ENCODE data around the gene SBK2.

SBK2 gene

DNA sequence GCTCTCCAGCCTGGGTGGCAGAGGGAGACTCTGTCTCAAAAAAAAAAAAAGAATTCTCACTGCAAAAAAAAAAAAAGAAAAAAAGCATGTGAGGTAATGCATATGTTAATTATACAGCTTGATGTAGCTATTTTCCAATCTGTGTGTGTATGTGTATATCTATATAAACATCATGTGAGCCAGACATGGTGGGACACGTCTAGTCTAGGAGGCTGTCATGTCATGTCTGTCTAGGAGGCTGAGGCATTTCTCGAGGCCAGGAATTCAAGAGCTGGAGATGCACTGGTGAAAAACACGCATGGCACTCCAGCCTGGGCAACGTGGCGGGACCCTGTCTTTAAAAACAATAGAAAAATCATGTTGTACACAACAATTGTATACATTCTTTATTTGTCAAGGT, 15.3 kb upstream of the SBK2 start:
- TF ChIP-seq TEAD4 (IDR thresholded peaks at IDR 0.05) (no peak), MAX (IDR thresholded peaks at IDR 0.05) (no peak), TCF12 (IDR thresholded peaks at IDR 0.05; ENCODE audit: low read depth) (no peak), TAF1 (IDR thresholded peaks at IDR 0.05; ENCODE audit: low read depth) (no peak), NFIC (IDR thresholded peaks at IDR 0.05) (no peak), ZBTB7A (IDR thresholded peaks at IDR 0.05; ENCODE audit: low read depth) (no peak), EGR1 (IDR thresholded peaks at IDR 0.05) (no peak), EP300 (IDR thresholded peaks at IDR 0.05; ENCODE audit: borderline replicate concordance) (no peak), YY1 (IDR thresholded peaks at IDR 0.05; ENCODE audit: low read depth) (no peak), CEBPB (IDR thresholded peaks at IDR 0.05) (no peak), FOXM1 (IDR thresholded peaks at IDR 0.05; ENCODE audit: borderline replicate concordance, low read depth) (no peak), RAD21 (IDR thresholded peaks at IDR 0.05; ENCODE audit: low read depth) (no peak), CREB1 (IDR thresholded peaks at IDR 0.05; ENCODE audit: low read depth) (no peak)
- TF ChIP-seq, protein P1, sequence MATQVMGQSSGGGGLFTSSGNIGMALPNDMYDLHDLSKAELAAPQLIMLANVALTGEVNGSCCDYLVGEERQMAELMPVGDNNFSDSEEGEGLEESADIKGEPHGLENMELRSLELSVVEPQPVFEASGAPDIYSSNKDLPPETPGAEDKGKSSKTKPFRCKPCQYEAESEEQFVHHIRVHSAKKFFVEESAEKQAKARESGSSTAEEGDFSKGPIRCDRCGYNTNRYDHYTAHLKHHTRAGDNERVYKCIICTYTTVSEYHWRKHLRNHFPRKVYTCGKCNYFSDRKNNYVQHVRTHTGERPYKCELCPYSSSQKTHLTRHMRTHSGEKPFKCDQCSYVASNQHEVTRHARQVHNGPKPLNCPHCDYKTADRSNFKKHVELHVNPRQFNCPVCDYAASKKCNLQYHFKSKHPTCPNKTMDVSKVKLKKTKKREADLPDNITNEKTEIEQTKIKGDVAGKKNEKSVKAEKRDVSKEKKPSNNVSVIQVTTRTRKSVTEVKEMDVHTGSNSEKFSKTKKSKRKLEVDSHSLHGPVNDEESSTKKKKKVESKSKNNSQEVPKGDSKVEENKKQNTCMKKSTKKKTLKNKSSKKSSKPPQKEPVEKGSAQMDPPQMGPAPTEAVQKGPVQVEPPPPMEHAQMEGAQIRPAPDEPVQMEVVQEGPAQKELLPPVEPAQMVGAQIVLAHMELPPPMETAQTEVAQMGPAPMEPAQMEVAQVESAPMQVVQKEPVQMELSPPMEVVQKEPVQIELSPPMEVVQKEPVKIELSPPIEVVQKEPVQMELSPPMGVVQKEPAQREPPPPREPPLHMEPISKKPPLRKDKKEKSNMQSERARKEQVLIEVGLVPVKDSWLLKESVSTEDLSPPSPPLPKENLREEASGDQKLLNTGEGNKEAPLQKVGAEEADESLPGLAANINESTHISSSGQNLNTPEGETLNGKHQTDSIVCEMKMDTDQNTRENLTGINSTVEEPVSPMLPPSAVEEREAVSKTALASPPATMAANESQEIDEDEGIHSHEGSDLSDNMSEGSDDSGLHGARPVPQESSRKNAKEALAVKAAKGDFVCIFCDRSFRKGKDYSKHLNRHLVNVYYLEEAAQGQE (IDR thresholded peaks at IDR 0.05; ENCODE audit: low read depth), result no peak
- TF ChIP-seq, protein P2, sequence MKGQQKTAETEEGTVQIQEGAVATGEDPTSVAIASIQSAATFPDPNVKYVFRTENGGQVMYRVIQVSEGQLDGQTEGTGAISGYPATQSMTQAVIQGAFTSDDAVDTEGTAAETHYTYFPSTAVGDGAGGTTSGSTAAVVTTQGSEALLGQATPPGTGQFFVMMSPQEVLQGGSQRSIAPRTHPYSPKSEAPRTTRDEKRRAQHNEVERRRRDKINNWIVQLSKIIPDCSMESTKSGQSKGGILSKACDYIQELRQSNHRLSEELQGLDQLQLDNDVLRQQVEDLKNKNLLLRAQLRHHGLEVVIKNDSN (IDR thresholded peaks at IDR 0.05), result no peak

- TF ChIP-seq TCF12 (IDR thresholded peaks at IDR 0.05; ENCODE audit: low read depth) (no peak), CREB1 (IDR thresholded peaks at IDR 0.05; ENCODE audit: low read depth) (no peak), YY1 (IDR thresholded peaks at IDR 0.05; ENCODE audit: low read depth) (no peak), FOXM1 (IDR thresholded peaks at IDR 0.05; ENCODE audit: borderline replicate concordance, low read depth) (no peak), ZBTB7A (IDR thresholded peaks at IDR 0.05; ENCODE audit: low read depth) (no peak), NFIC (IDR thresholded peaks at IDR 0.05) (no peak), EGR1 (IDR thresholded peaks at IDR 0.05) (no peak), CEBPB (IDR thresholded peaks at IDR 0.05) (no peak), MAX (IDR thresholded peaks at IDR 0.05) (no peak), EP300 (IDR thresholded peaks at IDR 0.05; ENCODE audit: borderline replicate concordance) (no peak), TEAD4 (IDR thresholded peaks at IDR 0.05) (no peak), RAD21 (IDR thresholded peaks at IDR 0.05; ENCODE audit: low read depth) (no peak), TAF1 (IDR thresholded peaks at IDR 0.05; ENCODE audit: low read depth) (no peak)
- TF ChIP-seq, protein P1 (IDR thresholded peaks at IDR 0.05; ENCODE audit: low read depth), result no peak
These were observed 13.4 kb upstream of the SBK2 start for GRCh38 chr19:55550321-55550650.

DNA sequence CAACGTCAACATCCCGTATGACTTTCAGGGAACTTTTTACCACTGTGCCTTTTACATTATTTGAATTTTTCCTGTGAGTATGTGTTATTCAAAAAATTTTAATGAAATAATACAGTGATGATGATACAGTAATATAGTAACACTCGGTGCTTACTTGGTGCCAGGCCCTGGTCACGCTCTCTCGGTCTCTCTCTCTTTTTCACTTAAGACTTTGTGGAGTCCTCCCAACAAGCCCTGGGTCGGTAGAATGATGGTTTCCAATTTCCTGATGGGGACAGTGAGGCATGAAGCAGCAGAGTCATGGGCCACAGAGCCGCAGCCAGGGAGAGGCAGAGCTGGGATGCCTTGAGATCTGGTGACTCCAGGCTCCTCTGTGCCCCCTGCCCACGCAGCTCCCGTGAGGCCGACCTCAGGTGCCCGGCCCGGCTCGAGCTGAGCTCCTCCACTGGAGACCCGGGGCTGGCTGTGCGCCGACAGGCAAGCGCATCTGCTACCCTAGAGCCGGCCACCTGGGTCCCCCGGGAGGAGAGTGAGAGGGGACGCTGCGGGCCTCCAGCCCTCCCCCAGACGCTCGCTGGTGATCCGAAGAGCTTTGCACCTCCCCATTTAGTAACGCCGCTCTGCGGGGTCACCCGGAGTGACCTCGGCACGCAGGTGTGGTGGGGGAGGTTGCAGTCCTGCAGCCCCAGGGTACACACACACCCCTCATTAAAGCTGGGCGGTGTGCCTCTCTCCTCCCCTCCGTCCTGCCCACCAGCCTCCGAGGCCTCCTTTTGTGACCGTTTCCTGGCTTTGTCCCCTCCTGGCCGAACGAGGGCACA, 12.8 kb upstream of the SBK2 start:
- TF ChIP-seq TEAD4 (IDR thresholded peaks at IDR 0.05) (peak; percentile 51; the same call in 1 of the 2 replicates), ZBTB7A (IDR thresholded peaks at IDR 0.05; ENCODE audit: low read depth) (no peak; the same call in 1 of the 2 replicates), TCF12 (IDR thresholded peaks at IDR 0.05; ENCODE audit: low read depth) (0 out of 2 replicates have a peak, but pooled peaks have one; percentile 10), FOXM1 (IDR thresholded peaks at IDR 0.05; ENCODE audit: borderline replicate concordance, low read depth) (no peak), CREB1 (IDR thresholded peaks at IDR 0.05; ENCODE audit: low read depth) (no peak), NFIC (IDR thresholded peaks at IDR 0.05) (no peak), TAF1 (IDR thresholded peaks at IDR 0.05; ENCODE audit: low read depth) (no peak), EP300 (IDR thresholded peaks at IDR 0.05; ENCODE audit: borderline replicate concordance) (no peak), MAX (IDR thresholded peaks at IDR 0.05) (0 out of 2 replicates have a peak, but pooled peaks have one; percentile 6), CEBPB (IDR thresholded peaks at IDR 0.05) (no peak), EGR1 (IDR thresholded peaks at IDR 0.05) (no peak), RAD21 (IDR thresholded peaks at IDR 0.05; ENCODE audit: low read depth) (no peak), YY1 (IDR thresholded peaks at IDR 0.05; ENCODE audit: low read depth) (no peak)
- TF ChIP-seq, protein P2 (IDR thresholded peaks at IDR 0.05), result no peak
- TF ChIP-seq, protein P1 (IDR thresholded peaks at IDR 0.05; ENCODE audit: low read depth), result no peak

Measured in Ishikawa (cell line).